ENCODE results near the gene TDRD3. TPM values are rescaled to one million over a fixed set of nuclear protein-coding genes. Genes with fewer than 3 reads are reported as not detected.

TDRD3 gene
- total RNA-seq, 1 experiment from 2014 or later: 17.2 TPM

- DNase-seq: no peak
- H3K27me3 ChIP-seq (replicated peaks; ENCODE audit: control insufficient read depth, insufficient read depth, low read length): no peaks in the 10 kb centered on the region
- Mint-ChIP-seq H3K27me3 (ENCODE audit: insufficient read depth, unreplicated experiment) (no peaks in the 10 kb centered on the region), H3K4me3 (ENCODE audit: unreplicated experiment) (no peak overlapping the region), H3K9me3 (ENCODE audit: unreplicated experiment) (peaks cover 22% of the 10 kb centered on the region), H3K27ac (ENCODE audit: unreplicated experiment) (no peak overlapping the region), H3K36me3 (ENCODE audit: insufficient read depth, unreplicated experiment) (no peaks in the 10 kb centered on the region), H3K4me1 (ENCODE audit: low read depth, unreplicated experiment) (peaks cover 9% of the 10 kb centered on the region)
- CTCF ChIA-PET: no interaction called here
- POLR2A ChIA-PET: no interaction called here
- no TSS peak for BruUV-seq (replicated peaks)
- H3K4me1 ChIP-seq: peaks cover 9% of the 10 kb centered on the region
- H3K9me3 ChIP-seq: no peaks in the 10 kb centered on the region
- H3K4me3 ChIP-seq (ENCODE audit: low read depth, low read length): no peak overlapping the region
- no peak for TF ChIP-seq CTCF (IDR thresholded peaks at IDR 0.05; ENCODE audit: insufficient read depth in 1 of 2, low read depth in 1 of 2, low read length in 1 of 2, severe bottlenecking in 1 of 2, unreplicated experiment in 1 of 2)
- H3K36me3 ChIP-seq (ENCODE audit: control insufficient read depth, insufficient read depth, low read length): no peaks in the 10 kb centered on the region
- intact Hi-C loops (cut with micrococcal nuclease; ENCODE audit: unreplicated experiment): no loop called here
These were observed 16.0 kb downstream of the TDRD3 start for GRCh38 chr13:60412909-60413616.

- no peaks in the 10 kb centered on the region for H3K36me3 Mint-ChIP-seq (ENCODE audit: insufficient read depth, unreplicated experiment)
- H3K27ac Mint-ChIP-seq (ENCODE audit: unreplicated experiment): no peak overlapping the region
- BruUV-seq (replicated peaks): no TSS peak
- ChIA-PET CTCF (no interaction called here), POLR2A (no interaction called here)
- no peaks in the 10 kb centered on the region for H3K27me3 Mint-ChIP-seq (ENCODE audit: insufficient read depth, unreplicated experiment)
- intact Hi-C loops (cut with micrococcal nuclease; ENCODE audit: unreplicated experiment): no loop called here
- TF ChIP-seq CTCF (IDR thresholded peaks at IDR 0.05; ENCODE audit: insufficient read depth in 1 of 2, low read depth in 1 of 2, low read length in 1 of 2, severe bottlenecking in 1 of 2, unreplicated experiment in 1 of 2): no peak
- peaks cover 8% of the 10 kb centered on the region for H3K4me1 Mint-ChIP-seq (ENCODE audit: low read depth, unreplicated experiment)
- no peaks in the 10 kb centered on the region for H3K27me3 ChIP-seq (replicated peaks; ENCODE audit: control insufficient read depth, insufficient read depth, low read length)
- no peak for DNase-seq
- no peak overlapping the region for H3K4me3 ChIP-seq (ENCODE audit: low read depth, low read length)
- H3K9me3 Mint-ChIP-seq (ENCODE audit: unreplicated experiment): peaks cover 17% of the 10 kb centered on the region
- no peak overlapping the region for H3K4me3 Mint-ChIP-seq (ENCODE audit: unreplicated experiment)
- H3K36me3 ChIP-seq (ENCODE audit: control insufficient read depth, insufficient read depth, low read length): no peaks in the 10 kb centered on the region
- H3K4me1 ChIP-seq: peaks cover 6% of the 10 kb centered on the region
- H3K9me3 ChIP-seq: no peaks in the 10 kb centered on the region
These were observed 17.2 kb downstream of the TDRD3 start for GRCh38 chr13:60414177-60414576.

GRCh38 chr13:60417734-60418133, 20.7 kb downstream of the TDRD3 start:
- Mint-ChIP-seq H3K36me3 (ENCODE audit: insufficient read depth, unreplicated experiment) (no peaks in the 10 kb centered on the region), H3K27ac (ENCODE audit: unreplicated experiment) (no peak overlapping the region), H3K4me1 (ENCODE audit: low read depth, unreplicated experiment) (no peaks in the 10 kb centered on the region), H3K4me3 (ENCODE audit: unreplicated experiment) (no peak overlapping the region), H3K27me3 (ENCODE audit: insufficient read depth, unreplicated experiment) (no peaks in the 10 kb centered on the region), H3K9me3 (ENCODE audit: unreplicated experiment) (peaks cover 9% of the 10 kb centered on the region)
- no peak for TF ChIP-seq CTCF (IDR thresholded peaks at IDR 0.05; ENCODE audit: insufficient read depth in 1 of 2, low read depth in 1 of 2, low read length in 1 of 2, severe bottlenecking in 1 of 2, unreplicated experiment in 1 of 2)
- H3K36me3 ChIP-seq (ENCODE audit: control insufficient read depth, insufficient read depth, low read length): no peaks in the 10 kb centered on the region
- H3K9me3 ChIP-seq: peaks cover 3% of the 10 kb centered on the region; the same call in 1 of the 2 replicates
- intact Hi-C loops (cut with micrococcal nuclease; ENCODE audit: unreplicated experiment): no loop called here
- H3K4me3 ChIP-seq (ENCODE audit: low read depth, low read length): no peak overlapping the region
- DNase-seq: no peak
- no peaks in the 10 kb centered on the region for H3K4me1 ChIP-seq
- H3K27me3 ChIP-seq (replicated peaks; ENCODE audit: control insufficient read depth, insufficient read depth, low read length): no peaks in the 10 kb centered on the region
- POLR2A ChIA-PET: no interaction called here
- no TSS peak for BruUV-seq (replicated peaks)
- CTCF ChIA-PET: no interaction called here

Measured in Caco-2 (cell line).